ENCODE results near the gene ECHS1.

DNA sequence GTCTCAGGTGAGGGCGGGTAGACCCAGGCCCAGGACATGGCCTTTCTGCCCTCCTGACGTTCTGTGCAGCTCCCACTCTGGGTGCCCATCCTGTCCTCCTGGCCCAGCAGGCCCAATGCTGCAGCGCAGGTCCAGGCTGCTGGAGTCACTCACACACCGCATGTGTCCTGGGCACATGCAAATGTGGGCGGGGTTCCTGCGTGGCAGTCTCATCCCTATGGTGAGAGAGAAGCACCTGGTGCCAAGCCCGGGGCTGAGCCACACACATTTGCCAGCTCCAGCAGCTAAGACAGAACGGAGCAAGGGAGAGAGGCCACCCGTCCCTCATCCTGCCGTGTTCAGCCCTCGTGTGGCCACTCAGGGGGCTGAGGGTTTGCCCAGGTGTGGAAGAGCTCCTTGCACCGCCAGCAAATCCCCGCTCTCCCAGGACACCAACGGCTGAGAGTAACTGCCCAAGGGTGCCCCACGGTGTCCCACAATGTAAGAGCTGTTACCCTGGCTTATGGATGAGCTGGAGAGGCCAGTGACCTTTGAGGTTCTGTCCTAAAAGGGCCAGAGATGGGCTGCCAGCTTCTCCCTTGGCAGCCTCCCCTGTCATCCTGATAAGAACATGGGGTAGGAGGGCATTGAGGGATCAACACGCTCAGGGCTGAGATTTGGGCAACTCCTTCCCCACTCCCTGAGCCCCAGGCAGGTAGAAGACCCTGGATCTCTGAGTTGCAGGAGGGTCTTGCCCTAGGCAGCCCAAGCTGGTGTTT lies 19.8 kb downstream of the ECHS1 start:
- TF ChIP-seq, protein P1, sequence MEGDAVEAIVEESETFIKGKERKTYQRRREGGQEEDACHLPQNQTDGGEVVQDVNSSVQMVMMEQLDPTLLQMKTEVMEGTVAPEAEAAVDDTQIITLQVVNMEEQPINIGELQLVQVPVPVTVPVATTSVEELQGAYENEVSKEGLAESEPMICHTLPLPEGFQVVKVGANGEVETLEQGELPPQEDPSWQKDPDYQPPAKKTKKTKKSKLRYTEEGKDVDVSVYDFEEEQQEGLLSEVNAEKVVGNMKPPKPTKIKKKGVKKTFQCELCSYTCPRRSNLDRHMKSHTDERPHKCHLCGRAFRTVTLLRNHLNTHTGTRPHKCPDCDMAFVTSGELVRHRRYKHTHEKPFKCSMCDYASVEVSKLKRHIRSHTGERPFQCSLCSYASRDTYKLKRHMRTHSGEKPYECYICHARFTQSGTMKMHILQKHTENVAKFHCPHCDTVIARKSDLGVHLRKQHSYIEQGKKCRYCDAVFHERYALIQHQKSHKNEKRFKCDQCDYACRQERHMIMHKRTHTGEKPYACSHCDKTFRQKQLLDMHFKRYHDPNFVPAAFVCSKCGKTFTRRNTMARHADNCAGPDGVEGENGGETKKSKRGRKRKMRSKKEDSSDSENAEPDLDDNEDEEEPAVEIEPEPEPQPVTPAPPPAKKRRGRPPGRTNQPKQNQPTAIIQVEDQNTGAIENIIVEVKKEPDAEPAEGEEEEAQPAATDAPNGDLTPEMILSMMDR (conservative IDR thresholded peaks at IDR 0.05; ENCODE audit: low read length) = no peak
- TF ChIP-seq EZH2phosphoT487 (IDR thresholded peaks at IDR 0.05; ENCODE audit: borderline replicate concordance, low read depth, low read length) = no peak
